HuH-7.5 (cell line): ENCODE results near the gene NUDT19.
"Not testable (repeated sequence)": the region's sequence is repeated elsewhere in the genome, so short reads cannot be mapped to it uniquely, and the experiment has no call there.

Experiments used
- DNase-seq: peaks from one replicate; pipeline ENCODE4 v3.0.0; 2011; ENCODE audit warnings: low spot score

Gene NUDT19

GRCh38 chr19:32716203-32716602, 24.6 kb downstream of the NUDT19 start:
- DNase-seq, result not testable (repeated sequence)

- DNase-seq, result no peak
Observed at GRCh38 chr19:32717496-32717895, 25.9 kb downstream of the NUDT19 start.

DNA sequence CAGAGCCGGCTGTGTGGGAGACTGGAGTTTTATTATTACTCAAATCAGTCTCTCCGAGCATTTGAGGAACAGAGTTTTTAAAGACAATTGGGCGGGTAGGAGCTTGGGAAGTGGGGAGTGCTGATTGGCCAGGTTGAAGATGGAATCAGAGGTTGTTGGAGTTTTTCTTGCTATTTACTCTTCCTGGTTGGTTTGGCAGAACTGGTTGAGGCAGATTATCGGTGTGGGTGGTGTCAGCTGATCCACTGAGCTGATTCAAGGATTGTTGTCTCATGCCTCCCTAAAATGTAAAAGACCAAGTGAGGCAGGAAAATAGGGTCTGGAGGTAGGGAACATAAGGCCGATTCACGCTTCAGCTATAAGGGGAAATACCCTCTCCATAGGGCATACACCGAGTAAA, 26.7 kb downstream of the NUDT19 start:
- no peak for DNase-seq

GRCh38 chr19:32719611-32720059, 28.0 kb downstream of the NUDT19 start, which contains the start of gene TDRD12:
TDRD12 (plus strand) TSS chr19:32719767; CDS start chr19:32720073, 306 bp downstream.
- DNase-seq, result no peak

DNA sequence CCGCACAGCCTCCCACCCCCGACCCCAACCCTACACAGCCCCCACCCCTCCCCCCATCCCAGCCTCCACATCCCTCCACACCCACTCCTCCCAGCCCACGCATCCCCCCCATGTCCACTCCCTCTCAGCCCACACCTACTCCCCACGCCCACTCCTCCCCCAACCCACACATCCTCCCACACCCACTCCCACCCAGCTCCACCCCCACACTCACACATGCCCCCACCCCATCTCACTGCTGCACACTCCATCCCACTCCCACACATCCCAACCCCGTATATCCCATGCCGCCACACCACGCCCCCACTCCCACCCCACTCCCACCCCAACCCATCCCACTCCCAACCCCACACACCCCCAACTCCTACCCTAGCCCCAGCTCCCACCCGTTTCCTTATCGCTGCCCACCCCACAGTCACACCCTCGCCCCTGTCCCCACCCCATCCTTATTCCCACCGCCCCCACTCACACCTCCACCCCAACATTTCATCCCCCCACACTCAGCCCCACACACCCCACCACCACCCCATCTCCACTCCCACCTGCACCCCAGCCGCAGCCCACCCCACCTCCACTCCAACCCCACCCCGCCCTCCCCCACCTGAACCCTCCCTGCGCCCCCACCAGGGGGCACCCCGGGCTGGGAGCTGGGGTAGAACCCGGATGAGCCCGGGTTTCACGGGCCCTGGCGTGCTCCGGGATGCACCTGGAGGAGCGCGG, 28.8 kb downstream of the NUDT19 start:
- no peak for DNase-seq

GRCh38 chr19:32720936-32721250, 29.3 kb downstream of the NUDT19 start:
- DNase-seq, result no peak

DNA sequence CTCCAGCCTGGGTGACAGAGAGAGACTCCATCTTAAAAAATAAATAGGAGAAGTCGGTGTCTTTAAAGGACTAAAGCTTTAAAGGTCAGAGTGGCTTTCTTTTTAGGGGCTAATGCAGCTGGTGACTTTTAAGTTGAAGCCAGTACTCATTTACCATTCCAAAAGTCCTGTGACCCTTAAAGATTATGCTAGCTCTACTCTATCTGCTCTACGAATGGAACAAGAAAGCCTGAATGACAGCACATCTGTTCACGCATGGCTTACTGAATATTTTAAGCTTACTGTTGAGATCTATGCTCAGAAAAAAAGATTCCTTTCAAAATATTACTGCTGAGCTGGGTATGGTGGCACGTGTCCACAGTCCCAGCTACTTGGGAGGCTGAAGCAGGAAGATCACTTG, 44.3 kb downstream of the NUDT19 start:
- no peak for DNase-seq

DNA sequence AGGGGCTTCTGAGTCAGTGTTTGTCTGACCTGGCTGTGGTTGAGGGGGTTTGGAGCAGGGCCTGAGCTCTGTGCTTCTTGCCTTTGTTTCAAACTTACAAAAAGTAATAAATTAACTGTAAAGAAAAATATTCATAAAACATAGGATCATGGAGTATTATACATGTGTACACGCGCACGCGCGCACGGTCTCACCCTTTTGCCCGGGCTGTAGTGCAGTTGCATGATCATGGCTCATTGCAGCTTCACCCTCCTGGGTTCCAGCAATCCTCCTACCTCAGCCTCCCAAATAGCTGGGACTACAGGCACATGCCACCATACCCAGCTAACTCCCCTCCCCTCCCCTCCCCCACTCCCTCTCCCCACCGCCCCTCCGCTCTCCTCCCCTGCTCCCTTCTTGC, 51.4 kb downstream of the NUDT19 start:
- DNase-seq, result no peak

GRCh38 chr19:32743447-32743846, 51.8 kb downstream of the NUDT19 start:
- DNase-seq, result no peak

DNA sequence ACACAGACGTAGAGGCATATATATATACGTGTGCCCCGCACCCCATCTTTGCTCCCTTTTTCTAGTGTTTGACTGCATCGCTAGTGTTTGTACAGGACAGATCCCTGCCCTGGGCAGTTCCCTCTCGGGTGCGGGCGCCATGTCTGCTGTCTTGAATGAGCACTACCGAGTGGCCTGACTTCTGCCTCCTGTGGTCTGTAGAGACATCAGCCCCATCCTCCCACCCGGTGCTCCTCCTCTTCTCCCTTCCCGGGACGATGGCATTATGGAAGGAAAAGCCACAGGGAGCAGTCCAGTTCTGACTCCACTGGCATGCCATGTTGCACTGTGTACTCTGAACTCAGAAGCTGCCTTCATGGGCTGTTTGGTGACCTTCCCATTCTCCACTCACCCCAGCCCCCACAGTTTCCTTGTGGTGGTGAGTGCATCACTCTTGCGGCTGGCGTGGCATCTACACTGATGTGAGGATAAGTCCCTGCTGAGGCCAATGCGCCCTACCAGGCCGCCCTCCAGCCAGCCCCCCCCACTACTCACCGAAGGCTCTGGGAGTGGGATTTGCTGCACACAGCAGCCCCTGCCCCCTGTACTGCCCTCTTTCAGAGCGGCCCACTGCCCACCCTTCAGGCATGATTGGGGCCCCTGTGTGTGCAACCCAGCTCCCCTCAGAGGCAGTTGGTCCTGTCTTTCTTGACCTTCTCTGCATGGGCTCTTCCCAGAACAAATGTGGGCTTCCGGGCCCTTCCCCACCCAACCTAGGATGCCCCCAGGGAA, 53.1 kb downstream of the NUDT19 start:
- no peak for DNase-seq

- not testable (repeated sequence) for DNase-seq
Observed at GRCh38 chr19:32745594-32746251, 54.1 kb downstream of the NUDT19 start.

DNA sequence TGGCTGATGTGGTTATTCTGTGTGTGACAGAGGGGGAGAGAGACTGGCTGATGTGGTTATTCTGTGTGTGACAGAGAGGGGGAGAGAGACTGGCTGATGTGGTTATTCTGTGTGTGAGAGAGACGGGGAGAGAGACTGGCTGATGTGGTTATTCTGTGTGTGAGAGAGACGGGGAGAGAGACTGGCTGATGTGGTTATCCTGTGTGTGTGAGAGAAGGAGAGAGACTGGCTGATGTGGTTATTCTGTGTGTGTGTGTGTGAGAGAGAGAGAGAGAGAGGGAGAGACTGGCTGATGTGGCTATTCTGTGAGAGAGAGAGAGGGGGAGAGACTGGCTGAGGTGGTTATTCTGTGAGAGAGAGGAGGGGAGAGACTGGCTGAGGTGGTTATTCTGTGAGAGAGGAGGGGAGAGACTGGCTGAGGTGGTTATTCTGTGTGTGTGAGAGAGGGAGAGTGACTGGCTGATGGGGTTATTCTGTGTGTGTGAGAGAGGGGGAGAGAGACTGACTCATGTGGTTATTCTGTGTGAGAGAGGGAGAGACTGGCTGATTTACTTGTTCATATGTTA, 55.1 kb downstream of the NUDT19 start:
- DNase-seq, result not testable (repeated sequence)

DNA sequence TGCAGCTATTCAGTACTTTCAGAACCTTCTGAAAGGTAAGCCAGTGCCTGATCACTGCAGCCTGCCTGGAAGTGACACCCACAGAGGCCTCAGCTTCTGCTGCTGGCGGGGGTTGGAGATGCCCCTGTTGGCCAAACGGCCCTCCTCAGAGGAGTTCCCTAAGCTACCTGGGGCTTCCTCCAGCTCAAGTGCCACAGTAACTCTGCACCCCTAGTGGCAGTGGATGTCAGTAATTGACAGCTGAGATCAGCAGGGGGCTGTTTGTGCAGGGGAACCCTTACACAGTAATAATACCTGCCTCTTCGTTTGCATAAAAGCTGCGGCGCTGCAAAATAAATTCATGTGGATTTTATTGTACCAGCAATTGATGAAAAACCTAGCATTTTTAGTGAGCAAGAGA, 56.9 kb downstream of the NUDT19 start:
- DNase-seq, result no peak

DNA sequence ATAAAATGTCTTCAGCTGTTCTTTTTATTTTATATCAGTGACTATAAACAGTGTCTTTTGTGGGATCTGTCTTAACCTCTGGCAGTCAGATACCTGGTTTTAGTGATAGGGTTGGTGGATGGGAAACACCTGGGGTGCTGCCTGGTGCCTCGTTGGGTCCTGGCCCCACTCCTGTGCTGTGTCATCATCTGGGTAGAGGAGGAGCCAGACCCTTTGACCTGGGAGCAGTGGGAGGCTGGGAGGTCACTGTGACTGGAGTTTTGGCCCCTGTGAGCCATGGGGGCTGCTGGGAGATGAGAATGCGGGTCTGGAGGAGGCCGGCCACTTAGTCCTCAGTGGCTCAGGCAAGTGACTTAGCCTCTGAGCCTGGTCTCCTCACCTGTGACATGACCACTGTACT, 57.3 kb downstream of the NUDT19 start:
- DNase-seq, result no peak

DNA sequence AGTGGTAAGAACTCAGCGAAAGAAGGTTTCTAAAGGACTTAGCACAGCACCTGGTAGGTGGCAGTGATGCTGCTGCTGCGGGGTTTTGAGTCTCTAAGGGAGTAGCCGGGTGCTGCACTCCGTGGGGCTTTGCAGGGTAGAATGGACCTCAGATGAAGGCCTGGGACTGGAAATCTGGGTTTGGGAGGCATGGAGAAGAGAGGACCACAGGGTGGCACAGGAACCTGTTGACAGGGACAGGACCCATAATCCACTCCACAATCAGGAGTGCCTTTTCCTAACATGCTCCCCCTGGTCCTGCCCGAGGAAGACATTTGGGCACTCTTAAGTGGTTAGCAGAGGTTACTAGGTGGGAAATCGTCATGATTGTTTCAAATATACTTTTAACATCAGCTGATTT, 57.7 kb downstream of the NUDT19 start:
- DNase-seq, result no peak

- no peak for DNase-seq
Observed at GRCh38 chr19:32750441-32751055, 58.9 kb downstream of the NUDT19 start.

- no peak for DNase-seq
Observed at GRCh38 chr19:32751066-32751465, 59.4 kb downstream of the NUDT19 start.

- DNase-seq, result no peak
Observed at GRCh38 chr19:32757189-32757588, 65.6 kb downstream of the NUDT19 start.
